ENCODE data around the gene PDZD7.

- TF ChIP-seq CTCF (conservative IDR thresholded peaks at IDR 0.05; ENCODE audit: low read depth, low read length) (no peak), EZH2 (IDR thresholded peaks at IDR 0.05; ENCODE audit: borderline replicate concordance, low read depth, low read length, poor library complexity, severe bottlenecking) (no peak)
Observed at GRCh38 chr10:100981178-100981772, 49.7 kb downstream of the PDZD7 start.

Data from A673 (cell line).